OCI-LY7 (cell line): ENCODE data around the gene RBP5. TPM values are rescaled to one million over a fixed set of nuclear protein-coding genes. Genes with fewer than 3 reads are reported as not detected.

Experiments used
- BruUV-seq: library from RNA; stranded (reverse); fragments of 400-500 nt; replicated peaks from 2 replicates; lab custom pipeline; 2021; lab: Mats Ljungman, UMichigan
- CTCF ChIA-PET: fragments of 300-600 bp; sonication (Branson Sonifier 250); formaldehyde crosslinking; loops from one replicate; lab custom pipeline; 2022; ENCODE audit warnings: antibody characterized with exemption; ENCODE audit not compliant: unreplicated experiment; lab: Charles Lee
- POLR2A ChIA-PET: fragments of 300-600 bp; sonication (Branson Sonifier 250); formaldehyde crosslinking; loops from one replicate; lab custom pipeline; 2022; ENCODE audit warnings: antibody characterized with exemption; lab: Charles Lee
- DNase-seq: peaks from one replicate; pipeline ENCODE4 v3.0.0-alpha.2; 2015; ENCODE audit warnings: low spot score
- H2AFZ ChIP-seq: fragments of 200-600 bp; sonication (generic), shearing (Covaris generic); 2 replicates; pipeline ENCODE4 v1.6.1; 2014; ENCODE audit warnings: mild to moderate bottlenecking, antibody characterized with exemption, low read length, moderate library complexity
- H3K27ac ChIP-seq: fragments of 200-600 bp; sonication (generic); 2 replicates; pipeline ENCODE4 v1.5.1; 2014; ENCODE audit warnings: mixed run types, low read depth, mild to moderate bottlenecking, moderate library complexity, low read length, inconsistent platforms; ENCODE audit not compliant: poor library complexity, severe bottlenecking
- H3K36me3 ChIP-seq: fragments of 200-600 bp; sonication (generic); 2 replicates; pipeline ENCODE4 v1.6.1; 2014; ENCODE audit warnings: mild to moderate bottlenecking, antibody characterized with exemption, low read length, moderate library complexity, mixed read lengths; ENCODE audit not compliant: insufficient read depth
- H3K4me1 ChIP-seq: fragments of 200-600 bp; sonication (generic); 2 replicates; pipeline ENCODE4 v1.5.1; 2014; ENCODE audit warnings: mild to moderate bottlenecking, low read length; ENCODE audit not compliant: insufficient read depth, poor library complexity, severe bottlenecking
- H3K4me2 ChIP-seq: fragments of 200-600 bp; sonication (generic); 2 replicates; pipeline ENCODE4 v1.6.1; 2014; ENCODE audit warnings: mild to moderate bottlenecking, low read length
- H3K4me3 ChIP-seq: fragments of 200-600 bp; sonication (generic); 2 replicates; pipeline ENCODE4 v1.5.1; 2014; ENCODE audit warnings: mild to moderate bottlenecking, low read depth, low read length; ENCODE audit not compliant: poor library complexity, severe bottlenecking
- H3K79me2 ChIP-seq: fragments of 200-600 bp; sonication (generic); 2 replicates; pipeline ENCODE4 v1.6.1; 2016; ENCODE audit warnings: low read depth, mild to moderate bottlenecking, low read length, moderate library complexity, mixed read lengths; ENCODE audit not compliant: insufficient read depth
- H3K9me2 ChIP-seq: fragments of 200-600 bp; sonication (generic); 2 replicates; pipeline ENCODE4 v1.6.1; 2016; ENCODE audit warnings: mild to moderate bottlenecking, low read length, mixed read lengths; ENCODE audit not compliant: insufficient read depth
- H3K9me3 ChIP-seq: fragments of 200-600 bp; sonication (generic); 2 replicates; pipeline ENCODE4 v1.6.1; 2014; ENCODE audit warnings: mild to moderate bottlenecking, mixed run types, low read length, mixed read lengths
- H4K20me1 ChIP-seq: fragments of 200-600 bp; sonication (generic); 2 replicates; pipeline ENCODE4 v1.6.1; 2014; ENCODE audit warnings: mild to moderate bottlenecking, antibody characterized with exemption, low read length, moderate library complexity, mixed read lengths; ENCODE audit not compliant: insufficient read depth
- CTCF ChIP-seq: fragments of 200-600 bp; sonication (generic); conservative IDR thresholded peaks from 2 replicates; pipeline ENCODE4 v1.5.1; 2014; ENCODE audit warnings: mild to moderate bottlenecking, antibody characterized with exemption, low read length, moderate library complexity, mixed read lengths
- EZH2phosphoT487 ChIP-seq: fragments of 200-600 bp; sonication (generic); IDR thresholded peaks from 2 replicates; pipeline ENCODE4 v1.6.1; 2018; ENCODE audit warnings: low read depth, borderline replicate concordance, mild to moderate bottlenecking, mixed run types, antibody characterized with exemption, low read length, moderate library complexity, mixed read lengths
- intact Hi-C: fragments of 100-400 bp; cut with micrococcal nuclease; formaldehyde crosslinking; loops from one replicate; pipeline ENCODE4 v1.10.0; 2022; ENCODE audit not compliant: unreplicated experiment
- total RNA-seq, 2 experiments: library from RNA; depleted of rRNA in 1 of 2; stranded (reverse); fragments of >200 nt in 1 of 2; shearing (Covaris generic) in 1 of 2; gene quantifications; 2 replicates each; pipeline ENCODE4 v1.2.3, GENCODE V29; 2014 to 2022

The RBP5 gene
- total RNA-seq, 2 experiments from 2014 or later: 0.70 TPM; not detected in 1

DNA sequence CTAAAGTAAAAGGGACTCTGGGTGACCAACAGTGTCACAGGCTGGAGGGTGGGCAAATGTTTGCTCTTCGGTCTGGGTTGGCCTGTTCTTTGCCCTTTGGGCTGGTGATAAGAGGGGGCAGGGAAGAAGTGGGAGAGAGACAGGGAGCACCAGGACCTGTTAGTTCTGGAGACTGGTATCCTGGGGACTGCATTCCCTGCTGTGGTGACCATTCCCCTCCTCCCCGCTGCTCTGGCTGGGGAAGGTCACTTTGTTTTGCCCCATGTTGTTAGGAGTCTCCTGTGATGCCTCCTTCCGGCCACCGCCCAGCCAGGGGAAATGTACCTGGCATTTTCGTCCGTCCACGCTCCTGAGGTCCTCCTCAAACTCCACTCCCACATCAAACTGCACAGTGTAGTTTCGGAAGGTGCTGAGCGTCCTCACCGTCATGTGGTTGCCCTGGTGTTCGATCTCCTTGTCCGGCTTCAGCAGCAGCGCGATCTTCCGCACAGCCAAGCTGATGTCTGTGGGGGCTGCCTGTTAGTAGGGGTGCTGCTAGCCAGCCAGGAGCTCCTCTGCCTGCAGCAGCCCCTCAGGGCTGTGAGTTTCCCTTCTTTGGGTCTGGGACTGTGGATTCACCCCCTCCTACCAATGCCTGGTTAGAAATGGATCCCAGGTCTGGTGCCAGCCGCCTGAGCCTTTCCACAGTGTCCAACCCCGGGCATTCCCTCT is 618 bp downstream of the RBP5 start:
- BruUV-seq: no TSS peak
- ChIA-PET CTCF (no interaction called here), POLR2A (no interaction called here)
- no peak overlapping the region for H2AFZ ChIP-seq
- H3K9me3 ChIP-seq: no peaks in the 10 kb centered on the region
- H3K4me2 ChIP-seq: no peak overlapping the region
- intact Hi-C loops: no loop called here
- no peaks in the 10 kb centered on the region for H3K36me3 ChIP-seq
- H3K4me1 ChIP-seq: peaks cover 20% of the 10 kb centered on the region
- no peak overlapping the region for H3K27ac ChIP-seq
- no peaks in the 10 kb centered on the region for H3K9me2 ChIP-seq
- H3K4me3 ChIP-seq: no peak overlapping the region
- no peaks in the 10 kb centered on the region for H3K79me2 ChIP-seq
- DNase-seq: no peak
- no peak for TF ChIP-seq CTCF
- no peak for TF ChIP-seq EZH2phosphoT487
- no peaks in the 10 kb centered on the region for H4K20me1 ChIP-seq

DNA sequence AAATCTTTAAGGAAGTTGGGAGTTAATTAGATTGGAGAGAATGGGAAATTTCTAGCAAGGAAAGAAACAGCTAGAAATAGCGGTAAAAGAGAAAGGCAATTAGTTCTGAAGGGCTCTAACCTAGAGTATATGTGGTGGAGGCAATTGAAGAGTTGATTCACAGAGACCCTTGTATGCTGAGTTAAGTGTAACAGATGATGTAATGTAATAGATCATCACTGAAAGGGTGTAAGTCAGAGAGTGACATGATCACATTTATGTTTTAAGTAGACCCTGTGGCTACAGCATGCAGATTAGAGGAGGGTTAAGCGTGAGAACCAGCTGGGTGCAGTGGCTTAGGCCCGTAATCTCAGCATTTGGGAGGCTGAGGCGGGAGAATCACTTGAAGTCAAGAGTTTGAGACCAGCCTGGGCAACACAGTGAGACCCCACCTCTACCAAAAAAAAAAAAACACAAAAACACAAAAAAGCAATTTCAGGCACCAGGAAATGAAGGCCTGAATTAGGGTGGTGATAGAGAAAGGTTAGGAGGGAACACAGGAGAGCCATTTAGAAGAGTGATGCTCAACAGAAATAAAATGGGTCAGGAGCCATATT is 3.0 kb downstream of the RBP5 start:
- no peak overlapping the region for H2AFZ ChIP-seq
- H3K36me3 ChIP-seq: no peaks in the 10 kb centered on the region
- intact Hi-C loops: no loop called here
- DNase-seq: no peak
- TF ChIP-seq CTCF: no peak
- no peak for TF ChIP-seq EZH2phosphoT487
- ChIA-PET CTCF (no interaction called here), POLR2A (no interaction called here)
- H3K4me2 ChIP-seq: no peak overlapping the region
- H3K4me3 ChIP-seq: no peak overlapping the region
- H3K4me1 ChIP-seq: peaks cover 8% of the 10 kb centered on the region
- H3K9me3 ChIP-seq: no peaks in the 10 kb centered on the region
- no peaks in the 10 kb centered on the region for H3K79me2 ChIP-seq
- no TSS peak for BruUV-seq
- H4K20me1 ChIP-seq: no peaks in the 10 kb centered on the region
- H3K27ac ChIP-seq: no peak overlapping the region
- H3K9me2 ChIP-seq: no peaks in the 10 kb centered on the region
